Trophoblast cell (in vitro differentiated cells and primary cell): ENCODE results near the gene NCK2.
A peak's percentile ranks its signal among the peaks of the same experiment; 100 is the strongest.

Experiments
- DNase-seq, 2 donors: peaks; one replicate each; pipeline ENCODE4 v3.0.0-alpha.2; 2016
- H2AFZ ChIP-seq: 2 replicates; pipeline ENCODE4 v1.6.1; 2013; ENCODE audit warnings: low read length, moderate library complexity, mild to moderate bottlenecking; ENCODE audit not compliant: insufficient read depth, poor library complexity
- H2AK5ac ChIP-seq: 2 replicates; pipeline ENCODE4 v1.6.1; 2013; ENCODE audit warnings: mild to moderate bottlenecking, low read length
- H2BK120ac ChIP-seq: 2 replicates; pipeline ENCODE4 v1.6.1; 2013; ENCODE audit warnings: low read length, mild to moderate bottlenecking, moderate library complexity; ENCODE audit not compliant: insufficient read depth, poor library complexity
- H2BK12ac ChIP-seq: 2 replicates; pipeline ENCODE4 v1.6.1; 2013; ENCODE audit warnings: mild to moderate bottlenecking, low read length, moderate library complexity
- H2BK5ac ChIP-seq: 2 replicates; pipeline ENCODE4 v1.6.1; 2013; ENCODE audit warnings: low read length, low read depth, moderate library complexity, mild to moderate bottlenecking; ENCODE audit not compliant: poor library complexity
- H3K14ac ChIP-seq: 2 replicates; pipeline ENCODE4 v1.6.1; 2013; ENCODE audit warnings: mild to moderate bottlenecking, low read length
- H3K18ac ChIP-seq: 2 replicates; pipeline ENCODE4 v1.6.1; 2013; ENCODE audit warnings: mild to moderate bottlenecking, low read length
- H3K23ac ChIP-seq: 2 replicates; pipeline ENCODE4 v1.6.1; 2013; ENCODE audit warnings: low read length
- H3K27ac ChIP-seq: 2 replicates; pipeline ENCODE4 v1.5.1; 2013; ENCODE audit warnings: low read depth, mild to moderate bottlenecking, inconsistent platforms, low read length, moderate library complexity
- H3K27me3 ChIP-seq: 2 replicates; pipeline ENCODE4 v1.6.1; 2013; ENCODE audit warnings: inconsistent platforms, mild to moderate bottlenecking, low read length, moderate library complexity; ENCODE audit not compliant: insufficient read depth
- H3K36me3 ChIP-seq, 2 experiments: 1 replicate in 1 of 2; 2 replicates in 1 of 2; pipeline ENCODE4 v1.6.1; 2013; ENCODE audit warnings: low read length in 2 of 2, mild to moderate bottlenecking in 2 of 2, moderate library complexity in 1 of 2; ENCODE audit not compliant: insufficient read depth in 2 of 2, control insufficient read depth in 1 of 2
- H3K4ac ChIP-seq: 2 replicates; pipeline ENCODE4 v1.6.1; 2013; ENCODE audit warnings: low read depth, mild to moderate bottlenecking, low read length, moderate library complexity
- H3K4me1 ChIP-seq, 2 experiments: 1 replicate in 1 of 2; 2 replicates in 1 of 2; pipeline ENCODE4 v1.6.1; 2013; ENCODE audit warnings: low read length in 2 of 2, mild to moderate bottlenecking in 2 of 2, moderate library complexity in 1 of 2; ENCODE audit not compliant: insufficient read depth in 2 of 2, control insufficient read depth in 1 of 2
- H3K4me2 ChIP-seq: 2 replicates; pipeline ENCODE4 v1.6.1; 2013; ENCODE audit warnings: inconsistent platforms, mild to moderate bottlenecking, low read length, moderate library complexity
- H3K4me3 ChIP-seq: 2 replicates; pipeline ENCODE4 v1.5.1; 2013; ENCODE audit warnings: mild to moderate bottlenecking, low read depth, low read length, inconsistent platforms
- H3K79me1 ChIP-seq: one replicate; pipeline ENCODE4 v1.6.1; 2013; ENCODE audit warnings: low read length
- H3K79me2 ChIP-seq: 2 replicates; pipeline ENCODE4 v1.6.1; 2013; ENCODE audit warnings: low read length, mild to moderate bottlenecking; ENCODE audit not compliant: control insufficient read depth, insufficient read depth, poor library complexity
- H3K9ac ChIP-seq: 2 replicates; pipeline ENCODE4 v1.6.1; 2013; ENCODE audit warnings: mild to moderate bottlenecking, low read length
- H3K9me3 ChIP-seq: 2 replicates; pipeline ENCODE4 v1.6.1; 2013; ENCODE audit warnings: low read depth, mild to moderate bottlenecking, control low read depth, inconsistent platforms, low read length; ENCODE audit not compliant: insufficient read depth
- H4K12ac ChIP-seq: 2 replicates; pipeline ENCODE4 v1.6.1; 2013; ENCODE audit warnings: low read depth, mild to moderate bottlenecking, low read length, moderate library complexity
- H4K8ac ChIP-seq: 2 replicates; pipeline ENCODE4 v1.6.1; 2013; ENCODE audit warnings: low read depth, mild to moderate bottlenecking, low read length, moderate library complexity
- H4K91ac ChIP-seq: one replicate; pipeline ENCODE4 v1.6.1; 2013; ENCODE audit warnings: low read depth, mild to moderate bottlenecking, low read length, moderate library complexity
- WGBS: extraction: QIAGEN DNeasy Blood & Tissue Kit; methylation state at CpG from one replicate; pipeline ENCODE4 v1.1.7; 2013; ENCODE audit warnings: missing lambda C conversion rate; ENCODE audit not compliant: insufficient read length, insufficient coverage; ENCODE audit errors: extremely low coverage; 5-methylcytosine and 5-hydroxymethylcytosine counted together

Gene NCK2

GRCh38 chr2:105873721-105874120, 129.0 kb downstream of the NCK2 start:
- Histone ChIP-seq H3K14ac (no peak overlapping the region), H3K23ac (peak overlapping the region; percentile 63), H3K79me1 (no peaks in the 10 kb centered on the region), H2AFZ (no peak overlapping the region), H3K27me3 (no peaks in the 10 kb centered on the region), H3K18ac (peak overlapping the region; percentile 42), H3K4me1 (peaks cover 3 to 6% of the 10 kb centered on the region in 2 experiments), H3K9ac (no peak overlapping the region), H3K36me3 (peaks cover 2 to 3% of the 10 kb centered on the region in 2 experiments), H3K4me3 (no peak overlapping the region), H2AK5ac (no peak overlapping the region), H3K9me3 (peaks cover 7% of the 10 kb centered on the region), H2BK12ac (no peak overlapping the region), H2BK5ac (no peak overlapping the region), H4K8ac (no peak overlapping the region), H3K4ac (no peak overlapping the region), H3K79me2 (no peaks in the 10 kb centered on the region), H4K12ac (no peak overlapping the region), H3K4me2 (no peak overlapping the region), H4K91ac (no peak overlapping the region), H2BK120ac (no peak overlapping the region), H3K27ac (no peak overlapping the region)
- no CpG with 5 or more reads among the region's 8 CpGs for WGBS
- no peak for DNase-seq

- Histone ChIP-seq H2BK120ac (no peak overlapping the region), H3K4me3 (no peak overlapping the region), H4K91ac (no peak overlapping the region), H3K4ac (no peak overlapping the region), H3K36me3 (peaks cover 2 to 3% of the 10 kb centered on the region in 2 experiments), H3K4me1 (peaks cover 3 to 7% of the 10 kb centered on the region in 2 experiments), H4K12ac (no peak overlapping the region), H3K79me2 (no peaks in the 10 kb centered on the region), H2AK5ac (no peak overlapping the region), H4K8ac (no peak overlapping the region), H3K14ac (no peak overlapping the region), H3K23ac (no peak overlapping the region), H3K9me3 (peaks cover 7% of the 10 kb centered on the region), H3K79me1 (no peaks in the 10 kb centered on the region), H3K18ac (no peak overlapping the region), H3K4me2 (no peak overlapping the region), H2BK5ac (no peak overlapping the region), H2BK12ac (no peak overlapping the region), H3K27ac (no peak overlapping the region), H2AFZ (no peak overlapping the region), H3K27me3 (no peaks in the 10 kb centered on the region), H3K9ac (no peak overlapping the region)
- DNase-seq = no peak
- WGBS = no CpG with 5 or more reads among the region's 6 CpGs
Observed at GRCh38 chr2:105874466-105874865, 129.8 kb downstream of the NCK2 start.

- Histone ChIP-seq H3K4ac (no peak overlapping the region), H4K12ac (no peak overlapping the region), H2BK120ac (no peak overlapping the region), H3K36me3 (peaks cover 2 to 3% of the 10 kb centered on the region in 2 experiments), H2AFZ (no peak overlapping the region), H3K14ac (no peak overlapping the region), H3K18ac (no peak overlapping the region), H2BK5ac (no peak overlapping the region), H3K23ac (no peak overlapping the region), H3K4me3 (no peak overlapping the region), H3K27ac (no peak overlapping the region), H3K27me3 (no peaks in the 10 kb centered on the region), H3K9me3 (peaks cover 7% of the 10 kb centered on the region), H3K79me1 (no peaks in the 10 kb centered on the region), H3K4me1 (peaks cover 5 to 10% of the 10 kb centered on the region in 2 experiments), H2BK12ac (no peak overlapping the region), H3K4me2 (no peak overlapping the region), H2AK5ac (no peak overlapping the region), H3K79me2 (no peaks in the 10 kb centered on the region), H4K91ac (no peak overlapping the region), H3K9ac (no peak overlapping the region), H4K8ac (no peak overlapping the region)
- no peak for DNase-seq
- no CpG with 5 or more reads among the region's 7 CpGs for WGBS
Observed at GRCh38 chr2:105875241-105875640, 130.5 kb downstream of the NCK2 start.

- no peak overlapping the region for H4K8ac ChIP-seq
- no peak overlapping the region for H3K4ac ChIP-seq
- H3K4me1 ChIP-seq = peaks cover 5 to 12% of the 10 kb centered on the region in 2 experiments
- H3K9ac ChIP-seq = no peak overlapping the region
- H3K18ac ChIP-seq = no peak overlapping the region
- no peak overlapping the region for H3K23ac ChIP-seq
- no peak overlapping the region for H2BK5ac ChIP-seq
- no peaks in the 10 kb centered on the region for H3K27me3 ChIP-seq
- no peaks in the 10 kb centered on the region for H3K79me2 ChIP-seq
- no peak overlapping the region for H2AFZ ChIP-seq
- no peak overlapping the region for H3K14ac ChIP-seq
- H3K4me2 ChIP-seq = no peak overlapping the region
- H2AK5ac ChIP-seq = no peak overlapping the region
- H2BK120ac ChIP-seq = no peak overlapping the region
- no peaks in the 10 kb centered on the region for H3K79me1 ChIP-seq
- H3K27ac ChIP-seq = no peak overlapping the region
- H3K9me3 ChIP-seq = peaks cover 3% of the 10 kb centered on the region
- no peak overlapping the region for H2BK12ac ChIP-seq
- no peak overlapping the region for H4K91ac ChIP-seq
- DNase-seq = no peak
- H4K12ac ChIP-seq = no peak overlapping the region
- peaks cover 3 to 4% of the 10 kb centered on the region in 2 experiments for H3K36me3 ChIP-seq
- H3K4me3 ChIP-seq = no peak overlapping the region
- WGBS = no CpG with 5 or more reads among the region's 4 CpGs
Observed at GRCh38 chr2:105876191-105876590, 131.5 kb downstream of the NCK2 start.
